HepG2 (cell line): ENCODE data around the gene TMEM235. TPM values are rescaled to one million over a fixed set of nuclear protein-coding genes. Genes with fewer than 3 reads are reported as not detected.

ENCODE experiments used
- ATF1 ChIP-seq: IDR thresholded peaks from 2 replicates; pipeline ENCODE4 v1.6.1; 2016; ENCODE audit warnings: mild to moderate bottlenecking, control low read depth
- ESRRA ChIP-seq: sonication (generic); formaldehyde crosslinking; IDR thresholded peaks from 2 replicates; pipeline ENCODE4 v1.5.1; 2020; ENCODE audit warnings: mild to moderate bottlenecking, low read depth, missing genetic modification reagents
- FOSL2 ChIP-seq: sonication (generic); formaldehyde crosslinking; IDR thresholded peaks from 2 replicates; pipeline ENCODE4 v1.4.0; 2020; ENCODE audit warnings: missing genetic modification reagents
- NCOA5 ChIP-seq: sonication (generic); formaldehyde crosslinking; IDR thresholded peaks from 2 replicates; pipeline ENCODE4 v1.4.0; 2020; ENCODE audit warnings: missing genetic modification reagents
- RBFOX2 ChIP-seq: fragments of 200-400 bp; formaldehyde crosslinking; IDR thresholded peaks from 2 replicates; pipeline ENCODE4 v1.6.1; 2017; ENCODE audit warnings: low read depth, mild to moderate bottlenecking, low read length
- SAP130 ChIP-seq: IDR thresholded peaks from 2 replicates; pipeline ENCODE4 v1.6.1; 2016; ENCODE audit warnings: low read depth
- ZBTB3 ChIP-seq: sonication (generic); formaldehyde crosslinking; IDR thresholded peaks from 2 replicates; pipeline ENCODE4 v1.4.0; 2020; ENCODE audit warnings: low read depth, mild to moderate bottlenecking, moderate library complexity, missing genetic modification reagents, borderline replicate concordance
- ZNF331 ChIP-seq: sonication (generic); formaldehyde crosslinking; IDR thresholded peaks from 2 replicates; pipeline ENCODE4 v1.4.0; 2020; ENCODE audit warnings: missing genetic modification reagents
- ZNF558 ChIP-seq: sonication (generic); formaldehyde crosslinking; IDR thresholded peaks from 2 replicates; pipeline ENCODE4 v1.9.0; 2022; ENCODE audit warnings: mild to moderate bottlenecking, missing genetic modification reagents, borderline replicate concordance
- ZNF670 ChIP-seq: sonication (generic); formaldehyde crosslinking; IDR thresholded peaks from 2 replicates; pipeline ENCODE4 v1.8.0; 2022; ENCODE audit warnings: mild to moderate bottlenecking, missing genetic modification reagents, borderline replicate concordance
- polyA plus RNA-seq, 8 experiments: library from polyadenylated mRNA; depleted of rRNA in 3 of 8; stranded (reverse) in 7 of 8; unstranded in 1 of 8; fragments of >200 nt; fragmentation: Illumina TruSeq in 4 of 8; extraction: Trizol in 4 of 8; gene quantifications; 2 replicates each; pipeline versions ENCODE4 v1.2.1 to v1.2.3, GENCODE V29; 2011 to 2016; ENCODE audit warnings: low read depth in 4 of 8, missing spikeins in 1 of 8, mixed read lengths in 1 of 8; ENCODE audit not compliant: insufficient read depth in 1 of 8
- total RNA-seq, 5 experiments: library from RNA; depleted of rRNA; stranded (reverse); fragments of >200 nt; fragmentation: Illumina TruSeq; extraction: Trizol; gene quantifications; 2 replicates each; pipeline ENCODE4 v1.2.3, GENCODE V29; 2016; ENCODE audit warnings: low read depth in 1 of 5
- TF ChIP-seq, protein P1 (sequence below): sonication (generic); formaldehyde crosslinking; IDR thresholded peaks from 2 replicates; pipeline ENCODE4 v1.4.0; 2020; ENCODE audit warnings: missing genetic modification reagents
- TF ChIP-seq, protein P2 (sequence below): sonication (generic); formaldehyde crosslinking; IDR thresholded peaks from 2 replicates; pipeline ENCODE4 v1.5.1; 2020; ENCODE audit warnings: mild to moderate bottlenecking, missing genetic modification reagents, borderline replicate concordance
- TF ChIP-seq, protein P3 (sequence below): sonication (generic); formaldehyde crosslinking; IDR thresholded peaks from 2 replicates; pipeline ENCODE4 v1.5.0; 2020; ENCODE audit warnings: mild to moderate bottlenecking, missing genetic modification reagents, borderline replicate concordance
- TF ChIP-seq, protein P4 (sequence below), 2 experiments: sonication (generic) in 1 of 2; formaldehyde crosslinking in 1 of 2; IDR thresholded peaks; 2 replicates each; pipeline versions ENCODE4 v1.5.1 to v1.6.1; 2011 to 2020; ENCODE audit warnings: borderline replicate concordance in 1 of 2, low read depth in 1 of 2, low read length in 1 of 2, mild to moderate bottlenecking in 1 of 2, missing genetic modification reagents in 1 of 2, moderate library complexity in 1 of 2

TMEM235 gene
- total and polyA plus RNA-seq, 2 of the 13 experiments (the other 11 are each of a cell fraction or from before 2014, with no cell fraction given): not detected

DNA sequence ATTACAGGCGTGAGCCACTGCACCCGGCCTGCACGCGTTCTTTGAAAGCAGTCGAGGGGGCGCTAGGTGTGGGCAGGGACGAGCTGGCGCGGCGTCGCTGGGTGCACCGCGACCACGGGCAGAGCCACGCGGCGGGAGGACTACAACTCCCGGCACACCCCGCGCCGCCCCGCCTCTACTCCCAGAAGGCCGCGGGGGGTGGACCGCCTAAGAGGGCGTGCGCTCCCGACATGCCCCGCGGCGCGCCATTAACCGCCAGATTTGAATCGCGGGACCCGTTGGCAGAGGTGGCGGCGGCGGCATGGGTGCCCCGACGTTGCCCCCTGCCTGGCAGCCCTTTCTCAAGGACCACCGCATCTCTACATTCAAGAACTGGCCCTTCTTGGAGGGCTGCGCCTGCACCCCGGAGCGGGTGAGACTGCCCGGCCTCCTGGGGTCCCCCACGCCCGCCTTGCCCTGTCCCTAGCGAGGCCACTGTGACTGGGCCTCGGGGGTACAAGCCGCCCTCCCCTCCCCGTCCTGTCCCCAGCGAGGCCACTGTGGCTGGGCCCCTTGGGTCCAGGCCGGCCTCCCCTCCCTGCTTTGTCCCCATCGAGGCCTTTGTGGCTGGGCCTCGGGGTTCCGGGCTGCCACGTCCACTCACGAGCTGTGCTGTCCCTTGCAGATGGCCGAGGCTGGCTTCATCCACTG is 17.3 kb upstream of the TMEM235 start, which contains the start of gene BIRC5 (continued):
- TF ChIP-seq, protein P1, sequence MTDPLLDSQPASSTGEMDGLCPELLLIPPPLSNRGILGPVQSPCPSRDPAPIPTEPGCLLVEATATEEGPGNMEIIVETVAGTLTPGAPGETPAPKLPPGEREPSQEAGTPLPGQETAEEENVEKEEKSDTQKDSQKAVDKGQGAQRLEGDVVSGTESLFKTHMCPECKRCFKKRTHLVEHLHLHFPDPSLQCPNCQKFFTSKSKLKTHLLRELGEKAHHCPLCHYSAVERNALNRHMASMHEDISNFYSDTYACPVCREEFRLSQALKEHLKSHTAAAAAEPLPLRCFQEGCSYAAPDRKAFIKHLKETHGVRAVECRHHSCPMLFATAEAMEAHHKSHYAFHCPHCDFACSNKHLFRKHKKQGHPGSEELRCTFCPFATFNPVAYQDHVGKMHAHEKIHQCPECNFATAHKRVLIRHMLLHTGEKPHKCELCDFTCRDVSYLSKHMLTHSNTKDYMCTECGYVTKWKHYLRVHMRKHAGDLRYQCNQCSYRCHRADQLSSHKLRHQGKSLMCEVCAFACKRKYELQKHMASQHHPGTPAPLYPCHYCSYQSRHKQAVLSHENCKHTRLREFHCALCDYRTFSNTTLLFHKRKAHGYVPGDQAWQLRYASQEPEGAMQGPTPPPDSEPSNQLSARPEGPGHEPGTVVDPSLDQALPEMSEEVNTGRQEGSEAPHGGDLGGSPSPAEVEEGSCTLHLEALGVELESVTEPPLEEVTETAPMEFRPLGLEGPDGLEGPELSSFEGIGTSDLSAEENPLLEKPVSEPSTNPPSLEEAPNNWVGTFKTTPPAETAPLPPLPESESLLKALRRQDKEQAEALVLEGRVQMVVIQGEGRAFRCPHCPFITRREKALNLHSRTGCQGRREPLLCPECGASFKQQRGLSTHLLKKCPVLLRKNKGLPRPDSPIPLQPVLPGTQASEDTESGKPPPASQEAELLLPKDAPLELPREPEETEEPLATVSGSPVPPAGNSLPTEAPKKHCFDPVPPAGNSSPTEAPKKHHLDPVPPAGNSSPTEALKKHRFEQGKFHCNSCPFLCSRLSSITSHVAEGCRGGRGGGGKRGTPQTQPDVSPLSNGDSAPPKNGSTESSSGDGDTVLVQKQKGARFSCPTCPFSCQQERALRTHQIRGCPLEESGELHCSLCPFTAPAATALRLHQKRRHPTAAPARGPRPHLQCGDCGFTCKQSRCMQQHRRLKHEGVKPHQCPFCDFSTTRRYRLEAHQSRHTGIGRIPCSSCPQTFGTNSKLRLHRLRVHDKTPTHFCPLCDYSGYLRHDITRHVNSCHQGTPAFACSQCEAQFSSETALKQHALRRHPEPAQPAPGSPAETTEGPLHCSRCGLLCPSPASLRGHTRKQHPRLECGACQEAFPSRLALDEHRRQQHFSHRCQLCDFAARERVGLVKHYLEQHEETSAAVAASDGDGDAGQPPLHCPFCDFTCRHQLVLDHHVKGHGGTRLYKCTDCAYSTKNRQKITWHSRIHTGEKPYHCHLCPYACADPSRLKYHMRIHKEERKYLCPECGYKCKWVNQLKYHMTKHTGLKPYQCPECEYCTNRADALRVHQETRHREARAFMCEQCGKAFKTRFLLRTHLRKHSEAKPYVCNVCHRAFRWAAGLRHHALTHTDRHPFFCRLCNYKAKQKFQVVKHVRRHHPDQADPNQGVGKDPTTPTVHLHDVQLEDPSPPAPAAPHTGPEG (CRISPR knock-in tag): peak; percentile 56
- TF ChIP-seq ZNF558 (0 out of 2 replicates have a peak, but pooled peaks have one; percentile 53), ZBTB3 (CRISPR knock-in tag) (peak; percentile 77), ZNF331 (CRISPR knock-in tag) (peak; percentile 91), FOSL2 (CRISPR knock-in tag) (no peak; the same call in 1 of the 2 replicates), SAP130 (peak; percentile 100), ZNF670 (peak; percentile 93; the same call in 1 of the 2 replicates), NCOA5 (no peak; the same call in 1 of the 2 replicates), ESRRA (CRISPR knock-in tag) (peak; percentile 85), ATF1 (CRISPR knock-in tag) (no peak), RBFOX2 (peak; percentile 86)
- TF ChIP-seq, protein P2, sequence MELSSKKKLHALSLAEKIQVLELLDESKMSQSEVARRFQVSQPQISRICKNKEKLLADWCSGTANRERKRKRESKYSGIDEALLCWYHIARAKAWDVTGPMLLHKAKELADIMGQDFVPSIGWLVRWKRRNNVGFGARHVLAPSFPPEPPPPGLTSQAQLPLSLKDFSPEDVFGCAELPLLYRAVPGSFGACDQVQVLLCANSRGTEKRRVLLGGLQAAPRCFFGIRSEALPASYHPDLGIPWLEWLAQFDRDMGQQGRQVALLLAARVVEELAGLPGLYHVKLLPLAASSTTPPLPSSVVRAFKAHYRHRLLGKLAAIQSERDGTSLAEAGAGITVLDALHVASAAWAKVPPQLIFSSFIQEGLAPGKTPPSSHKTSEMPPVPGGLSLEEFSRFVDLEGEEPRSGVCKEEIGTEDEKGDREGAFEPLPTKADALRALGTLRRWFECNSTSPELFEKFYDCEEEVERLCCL: peak; percentile 62; the same call in 1 of the 2 replicates
- TF ChIP-seq, protein P3, sequence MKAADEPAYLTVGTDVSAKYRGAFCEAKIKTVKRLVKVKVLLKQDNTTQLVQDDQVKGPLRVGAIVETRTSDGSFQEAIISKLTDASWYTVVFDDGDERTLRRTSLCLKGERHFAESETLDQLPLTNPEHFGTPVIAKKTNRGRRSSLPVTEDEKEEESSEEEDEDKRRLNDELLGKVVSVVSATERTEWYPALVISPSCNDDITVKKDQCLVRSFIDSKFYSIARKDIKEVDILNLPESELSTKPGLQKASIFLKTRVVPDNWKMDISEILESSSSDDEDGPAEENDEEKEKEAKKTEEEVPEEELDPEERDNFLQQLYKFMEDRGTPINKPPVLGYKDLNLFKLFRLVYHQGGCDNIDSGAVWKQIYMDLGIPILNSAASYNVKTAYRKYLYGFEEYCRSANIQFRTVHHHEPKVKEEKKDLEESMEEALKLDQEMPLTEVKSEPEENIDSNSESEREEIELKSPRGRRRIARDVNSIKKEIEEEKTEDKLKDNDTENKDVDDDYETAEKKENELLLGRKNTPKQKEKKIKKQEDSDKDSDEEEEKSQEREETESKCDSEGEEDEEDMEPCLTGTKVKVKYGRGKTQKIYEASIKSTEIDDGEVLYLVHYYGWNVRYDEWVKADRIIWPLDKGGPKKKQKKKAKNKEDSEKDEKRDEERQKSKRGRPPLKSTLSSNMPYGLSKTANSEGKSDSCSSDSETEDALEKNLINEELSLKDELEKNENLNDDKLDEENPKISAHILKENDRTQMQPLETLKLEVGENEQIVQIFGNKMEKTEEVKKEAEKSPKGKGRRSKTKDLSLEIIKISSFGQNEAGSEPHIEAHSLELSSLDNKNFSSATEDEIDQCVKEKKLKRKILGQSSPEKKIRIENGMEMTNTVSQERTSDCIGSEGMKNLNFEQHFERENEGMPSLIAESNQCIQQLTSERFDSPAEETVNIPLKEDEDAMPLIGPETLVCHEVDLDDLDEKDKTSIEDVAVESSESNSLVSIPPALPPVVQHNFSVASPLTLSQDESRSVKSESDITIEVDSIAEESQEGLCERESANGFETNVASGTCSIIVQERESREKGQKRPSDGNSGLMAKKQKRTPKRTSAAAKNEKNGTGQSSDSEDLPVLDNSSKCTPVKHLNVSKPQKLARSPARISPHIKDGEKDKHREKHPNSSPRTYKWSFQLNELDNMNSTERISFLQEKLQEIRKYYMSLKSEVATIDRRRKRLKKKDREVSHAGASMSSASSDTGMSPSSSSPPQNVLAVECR (CRISPR knock-in tag): peak; percentile 100
- TF ChIP-seq, protein P4, sequence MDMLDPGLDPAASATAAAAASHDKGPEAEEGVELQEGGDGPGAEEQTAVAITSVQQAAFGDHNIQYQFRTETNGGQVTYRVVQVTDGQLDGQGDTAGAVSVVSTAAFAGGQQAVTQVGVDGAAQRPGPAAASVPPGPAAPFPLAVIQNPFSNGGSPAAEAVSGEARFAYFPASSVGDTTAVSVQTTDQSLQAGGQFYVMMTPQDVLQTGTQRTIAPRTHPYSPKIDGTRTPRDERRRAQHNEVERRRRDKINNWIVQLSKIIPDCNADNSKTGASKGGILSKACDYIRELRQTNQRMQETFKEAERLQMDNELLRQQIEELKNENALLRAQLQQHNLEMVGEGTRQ (IDR thresholded peaks at IDR 0.05; ENCODE audit: low read depth, low read length): no peak
- TF ChIP-seq, protein P4 (CRISPR knock-in tag; IDR thresholded peaks at IDR 0.05; ENCODE audit: borderline replicate concordance): peak; percentile 47; the same call in 1 of the 2 replicates
